Duodenal mucosa (tissue), 2 donors: ENCODE measurements around the gene SLC16A1.
"Not testable (repeated sequence)": the region's sequence is repeated elsewhere in the genome, so short reads cannot be mapped to it uniquely, and the experiment has no call there.

Source experiments
- H3K27ac ChIP-seq: one replicate; pipeline ENCODE4 v1.7.0; 2013; ENCODE audit warnings: low read depth, low read length
- H3K27me3 ChIP-seq, 2 donors: one replicate each; pipeline ENCODE4 v1.7.0; 2013; ENCODE audit warnings: low read length in 2 of 2, control low read depth in 1 of 2; ENCODE audit not compliant: insufficient read depth in 2 of 2, control insufficient read depth in 1 of 2
- H3K36me3 ChIP-seq, 2 donors: one replicate each; pipeline ENCODE4 v1.7.0; 2013; ENCODE audit warnings: low read length in 2 of 2, control low read depth in 1 of 2; ENCODE audit not compliant: insufficient read depth in 2 of 2, control insufficient read depth in 1 of 2
- H3K4me1 ChIP-seq, 2 donors: one replicate each; pipeline ENCODE4 v1.7.0; 2013; ENCODE audit warnings: low read length in 2 of 2, control low read depth in 1 of 2; ENCODE audit not compliant: insufficient read depth in 2 of 2, control insufficient read depth in 1 of 2
- H3K4me3 ChIP-seq, 2 donors: one replicate each; pipeline ENCODE4 v1.7.0; 2013; ENCODE audit warnings: low read length in 2 of 2, low read depth in 1 of 2
- H3K9ac ChIP-seq, 2 donors: one replicate each; pipeline ENCODE4 v1.7.0; 2013; ENCODE audit warnings: low read length in 2 of 2, low read depth in 1 of 2
- H3K9me3 ChIP-seq, 2 donors: one replicate each; pipeline ENCODE4 v1.7.0; 2013; ENCODE audit warnings: low read length in 2 of 2, control low read depth in 1 of 2; ENCODE audit not compliant: control insufficient read depth in 1 of 2

The SLC16A1 gene

DNA sequence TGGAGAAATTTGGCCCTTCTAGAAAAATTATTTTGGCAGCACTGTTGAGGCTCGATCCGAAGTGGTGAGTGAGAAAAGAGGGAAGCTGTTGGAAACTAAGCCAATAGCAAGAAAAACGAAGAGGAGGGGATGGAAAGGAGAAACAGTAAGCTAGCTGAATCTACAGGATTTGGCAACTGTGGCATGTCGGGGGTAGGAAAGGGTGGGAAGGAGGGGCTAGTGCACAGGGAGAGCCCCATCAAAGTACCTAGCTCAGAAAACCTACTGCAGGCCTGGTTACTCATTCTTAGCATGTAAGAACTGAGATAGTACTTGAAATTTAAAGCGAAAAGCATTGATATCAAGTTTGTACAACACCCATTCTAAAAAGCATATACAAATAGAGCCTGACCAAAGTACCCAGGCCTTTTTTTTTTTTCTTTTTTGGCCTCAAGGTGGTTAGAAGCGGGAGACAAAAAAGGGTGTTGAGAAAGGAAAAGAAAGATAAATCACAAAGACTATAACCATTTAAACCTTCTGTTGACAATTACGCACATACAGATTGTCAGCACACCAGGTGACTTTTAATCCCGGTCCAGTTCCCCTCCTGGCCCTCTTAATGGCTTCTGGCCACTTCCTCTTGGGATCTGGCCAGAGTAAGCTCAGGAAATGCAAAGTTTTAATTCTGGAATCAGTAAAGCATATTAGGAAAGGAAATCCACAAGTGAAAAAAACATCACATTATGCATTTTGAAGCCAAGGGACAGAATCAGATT, 50.4 kb downstream of the SLC16A1 start:
- Histone ChIP-seq H3K9ac (peak overlapping the region; percentile 19 to 39), H3K9me3 (no peaks in the 10 kb centered on the region), H3K27ac (peak overlapping the region; percentile 54)

DNA sequence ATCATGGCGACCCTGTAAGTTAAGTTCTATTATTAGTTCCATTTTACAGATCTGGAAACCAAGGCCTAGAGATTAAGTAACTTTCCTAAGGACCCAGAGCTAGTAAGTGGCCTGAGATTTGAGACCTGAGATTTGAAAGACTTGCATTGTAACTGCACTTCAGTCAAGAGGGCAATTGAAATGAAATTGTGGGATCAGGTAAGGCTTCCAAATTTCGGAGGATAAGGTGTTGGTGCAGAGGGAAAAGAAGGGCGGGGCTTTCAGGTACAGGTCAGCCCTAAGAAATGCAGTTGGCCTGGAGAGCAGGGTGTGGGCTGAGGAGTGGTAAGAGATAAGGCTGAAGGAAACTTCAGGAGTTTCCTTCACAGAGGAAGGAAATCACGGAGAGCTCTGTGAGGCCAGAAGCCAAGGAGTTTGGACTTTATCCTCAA, 51.1 kb downstream of the SLC16A1 start:
- peaks cover 31 to 36% of the 10 kb centered on the region in 2 donors for H3K4me1 ChIP-seq

More for the DNA sequence above, 50.4 kb downstream of the SLC16A1 start:
- Histone ChIP-seq H3K36me3 (no peaks in the 10 kb centered on the region), H3K4me3 (peak overlapping the region; percentile 36 to 53), H3K27me3 (no peaks in the 10 kb centered on the region), H3K4me1 (peaks cover 31 to 36% of the 10 kb centered on the region in 2 donors)

DNA sequence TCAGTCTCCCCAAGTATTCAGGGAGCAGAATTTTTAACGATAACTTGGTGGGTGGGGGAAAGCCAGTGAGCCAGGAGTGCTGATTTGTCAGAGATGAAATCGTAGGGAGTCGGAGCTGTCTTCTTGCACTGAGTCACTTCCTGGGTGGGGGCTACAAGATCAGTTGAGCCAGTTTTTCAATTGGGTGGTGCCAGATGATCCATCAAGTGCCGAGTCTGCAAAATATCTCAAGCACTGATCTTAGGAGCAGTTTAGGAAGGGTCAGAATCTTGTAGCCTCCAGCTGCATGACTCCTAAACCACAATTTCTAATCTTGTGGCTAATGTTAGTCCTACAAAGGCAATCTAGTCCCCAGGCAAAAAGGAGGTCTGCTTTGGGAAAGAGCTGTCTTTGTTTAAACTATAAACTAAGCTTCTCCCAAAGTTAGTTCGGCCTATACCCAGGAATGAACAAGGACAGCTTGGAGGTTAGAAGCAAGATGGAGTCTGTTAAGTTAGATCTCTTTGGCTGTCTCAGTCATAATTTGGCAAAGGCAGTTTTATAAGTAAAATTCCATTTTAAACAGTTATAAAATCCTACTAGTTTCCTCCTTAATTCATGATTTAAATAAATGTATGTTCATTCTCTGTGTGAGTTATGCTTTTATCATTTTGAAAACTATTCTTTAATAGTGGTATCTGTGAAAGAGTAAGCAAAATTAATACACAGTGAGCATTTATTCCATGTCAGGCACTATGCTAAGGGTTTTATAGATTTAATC, 51.7 kb downstream of the SLC16A1 start:
- Histone ChIP-seq H3K36me3 (no peaks in the 10 kb centered on the region), H3K27ac (no peak overlapping the region)

More for the DNA sequence above, 51.1 kb downstream of the SLC16A1 start:
- no peaks in the 10 kb centered on the region for H3K36me3 ChIP-seq
- H3K27ac ChIP-seq: no peak overlapping the region
- no peaks in the 10 kb centered on the region for H3K9me3 ChIP-seq
- H3K4me3 ChIP-seq: no peak overlapping the region
- H3K9ac ChIP-seq: no peak overlapping the region
- no peaks in the 10 kb centered on the region for H3K27me3 ChIP-seq

DNA sequence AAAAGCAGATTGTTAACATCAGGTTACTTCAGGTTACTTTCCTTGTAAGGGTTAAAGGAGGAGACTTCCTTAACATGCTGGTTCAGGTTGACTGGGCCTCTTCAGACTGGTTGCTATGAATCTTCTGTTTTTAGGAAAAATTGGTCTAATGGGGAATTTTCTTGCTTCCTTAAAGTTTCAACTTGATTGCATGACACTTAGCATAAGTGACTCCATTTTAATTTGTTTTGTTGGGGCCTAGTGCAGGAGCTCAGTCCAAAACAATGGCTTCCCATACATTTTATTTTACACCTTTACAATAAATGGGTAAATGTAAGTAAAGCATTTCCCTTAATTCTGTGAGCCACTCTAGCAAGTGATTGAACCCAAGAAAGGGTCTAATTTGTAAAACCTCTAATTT, 53.8 kb downstream of the SLC16A1 start:
- Histone ChIP-seq H3K9me3 (no peaks in the 10 kb centered on the region), H3K4me3 (no peak overlapping the region), H3K27me3 (no peaks in the 10 kb centered on the region)

More for the DNA sequence above, 51.7 kb downstream of the SLC16A1 start:
- no peaks in the 10 kb centered on the region for H3K27me3 ChIP-seq
- H3K4me1 ChIP-seq: peaks cover 31 to 36% of the 10 kb centered on the region in 2 donors
- no peaks in the 10 kb centered on the region for H3K9me3 ChIP-seq
- no peak overlapping the region for H3K4me3 ChIP-seq
- H3K9ac ChIP-seq: peak overlapping the region in 1 of 2 donors; percentile 1

DNA sequence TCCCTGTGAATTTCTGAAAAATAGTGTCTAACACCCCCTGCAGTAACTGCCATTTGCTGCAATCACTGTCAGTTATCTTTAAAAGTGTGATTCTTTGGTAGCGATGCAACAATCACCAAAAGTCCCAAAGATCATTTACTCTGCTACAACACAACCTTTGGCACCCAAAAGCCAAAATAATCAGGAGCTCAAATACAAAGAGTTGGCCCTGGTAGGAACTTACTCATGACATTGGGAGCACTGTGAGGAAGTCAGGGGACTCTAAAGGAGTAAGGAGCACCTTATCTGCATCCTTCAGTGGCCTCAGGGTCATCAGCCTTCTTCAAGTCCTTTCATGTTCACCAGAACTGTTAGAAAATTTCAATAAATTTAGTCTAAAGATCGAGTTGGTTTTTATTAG, 54.6 kb downstream of the SLC16A1 start:
- Histone ChIP-seq H3K27ac (no peak overlapping the region), H3K4me3 (no peak overlapping the region), H3K9ac (no peak overlapping the region), H3K9me3 (peaks cover 0 to under 1% of the 10 kb centered on the region in 2 donors), H3K27me3 (no peaks in the 10 kb centered on the region), H3K36me3 (no peaks in the 10 kb centered on the region), H3K4me1 (peaks cover 27 to 31% of the 10 kb centered on the region in 2 donors)

More for the DNA sequence above, 53.8 kb downstream of the SLC16A1 start:
- Histone ChIP-seq H3K27ac (no peak overlapping the region), H3K9ac (no peak overlapping the region), H3K36me3 (no peaks in the 10 kb centered on the region), H3K4me1 (peaks cover 31 to 36% of the 10 kb centered on the region in 2 donors)

DNA sequence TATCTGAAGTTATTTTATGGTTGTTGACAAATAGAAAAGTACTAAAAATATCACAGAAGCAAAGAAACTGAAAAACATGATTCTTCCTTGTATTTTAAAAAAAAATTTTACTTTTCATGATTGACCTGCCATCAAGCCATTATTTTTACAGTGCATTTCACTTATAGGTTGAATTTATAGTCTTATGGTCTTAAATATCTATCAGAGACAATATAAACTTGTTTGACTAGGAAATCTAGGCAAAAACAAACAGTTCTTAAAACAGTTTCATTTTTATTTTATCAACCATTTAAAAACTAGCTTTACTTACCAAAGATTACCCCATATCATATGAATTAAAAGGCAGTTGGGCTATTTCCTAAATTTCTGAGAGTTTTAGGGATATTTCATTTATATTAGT, 59.2 kb downstream of the SLC16A1 start:
- Histone ChIP-seq H3K9me3 (peaks cover 6 to 8% of the 10 kb centered on the region in 2 donors), H3K4me3 (no peak overlapping the region), H3K27me3 (no peaks in the 10 kb centered on the region), H3K27ac (no peak overlapping the region), H3K9ac (no peak overlapping the region), H3K4me1 (no peaks in the 10 kb centered on the region), H3K36me3 (no peaks in the 10 kb centered on the region)

DNA sequence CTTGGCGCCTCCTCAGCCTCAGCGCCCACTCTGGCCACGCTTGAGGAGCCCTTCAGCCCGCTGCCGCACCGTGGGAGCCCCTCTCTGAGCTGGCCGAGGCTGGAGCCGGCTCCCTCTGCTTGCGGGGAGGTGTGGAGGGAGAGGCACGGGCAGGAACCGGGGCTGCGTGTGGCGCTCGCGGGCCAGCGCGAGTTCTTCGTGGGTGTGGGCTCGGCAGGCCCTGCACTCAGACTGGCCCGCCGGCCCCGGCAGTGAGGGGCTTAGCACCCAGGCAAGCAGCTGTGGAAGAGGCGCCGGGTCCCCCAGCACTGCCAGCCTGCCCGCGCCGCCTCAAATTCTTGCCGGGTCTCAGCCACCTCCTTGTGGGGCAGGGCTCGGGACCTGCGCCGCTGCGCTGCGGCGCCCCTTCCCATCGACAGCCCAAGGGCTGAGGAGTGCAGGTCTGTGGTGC, 61.4 kb downstream of the SLC16A1 start:
- Histone ChIP-seq H3K36me3 (no peaks in the 10 kb centered on the region), H3K27me3 (no peaks in the 10 kb centered on the region), H3K4me3 (no peak overlapping the region), H3K27ac (no peak overlapping the region), H3K9me3 (peaks cover 6 to 8% of the 10 kb centered on the region in 2 donors), H3K9ac (no peak overlapping the region), H3K4me1 (no peaks in the 10 kb centered on the region)

DNA sequence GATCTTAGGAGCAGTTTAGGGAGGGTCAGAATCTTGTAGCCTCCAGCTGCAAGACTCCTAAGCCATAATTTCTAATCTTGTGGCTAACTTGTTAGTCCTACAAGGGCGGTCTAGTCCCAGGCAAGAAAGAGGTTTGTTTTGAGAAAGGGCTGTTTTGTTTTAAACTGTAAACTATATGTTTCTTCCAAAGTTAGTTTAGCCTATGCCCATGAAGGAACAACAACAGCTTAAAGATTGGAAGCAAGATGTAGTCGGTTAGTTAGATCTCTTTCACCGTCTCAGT, 62.0 kb downstream of the SLC16A1 start:
- Histone ChIP-seq H3K36me3 (no peaks in the 10 kb centered on the region), H3K4me1 (no peaks in the 10 kb centered on the region), H3K27me3 (no peaks in the 10 kb centered on the region), H3K27ac (no peak overlapping the region), H3K9ac (no peak overlapping the region), H3K4me3 (no peak overlapping the region), H3K9me3 (peaks cover 6 to 8% of the 10 kb centered on the region in 2 donors)

DNA sequence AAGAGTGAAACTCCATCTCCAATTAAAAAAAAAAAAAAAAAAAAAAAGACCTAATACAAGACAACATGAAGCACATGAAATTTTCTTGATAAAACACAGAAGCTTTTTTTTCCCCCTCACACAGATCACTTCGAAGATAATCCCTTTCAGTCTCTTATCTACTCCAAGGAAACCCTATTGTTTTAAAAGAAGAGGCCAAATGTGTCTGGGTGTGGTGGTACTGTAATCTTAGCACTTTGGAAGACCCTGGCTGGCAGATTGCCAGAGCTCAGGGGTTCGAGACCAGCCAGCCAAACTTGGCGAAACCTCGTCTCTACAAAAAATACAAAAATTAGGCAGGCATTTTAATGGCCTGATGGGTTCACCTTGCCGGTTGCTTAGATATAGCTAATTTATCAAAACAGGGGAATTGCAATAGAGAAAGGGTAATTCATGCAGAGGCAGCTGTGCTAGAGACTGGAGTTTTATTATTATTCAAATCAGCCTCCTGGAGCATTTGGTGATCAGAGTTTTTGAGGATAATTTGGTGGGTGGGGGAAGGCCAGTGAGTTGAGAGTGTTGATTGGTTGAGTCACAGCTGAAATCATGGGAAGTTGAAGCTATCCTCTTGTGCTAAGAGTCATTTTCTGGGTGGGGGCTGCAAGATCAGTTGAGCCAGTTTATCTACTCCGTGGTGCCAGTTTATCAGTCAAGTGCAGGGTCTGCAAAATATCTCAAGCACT, 62.5 kb downstream of the SLC16A1 start:
- H3K9me3 ChIP-seq: peaks cover 6 to 8% of the 10 kb centered on the region in 2 donors

DNA sequence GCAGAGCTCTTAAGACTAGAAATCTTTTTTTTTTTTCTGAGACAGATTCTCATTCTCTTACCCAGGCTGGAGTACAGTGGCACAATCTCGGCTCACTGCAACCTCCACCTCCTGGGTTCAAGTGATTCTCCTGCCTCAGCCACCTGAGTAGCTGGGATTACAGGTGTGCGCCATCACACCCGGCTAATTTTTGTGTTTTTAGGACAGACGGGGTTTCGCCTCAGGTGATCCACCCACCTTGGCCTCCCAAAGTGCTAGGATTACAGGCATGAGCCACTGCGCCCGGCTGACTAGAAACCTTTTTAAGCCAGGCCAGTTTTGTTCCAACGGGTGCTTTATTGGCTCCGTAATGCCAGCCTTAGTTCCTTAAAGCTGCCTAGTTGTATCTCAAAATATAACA, 66.1 kb downstream of the SLC16A1 start:
- not testable (repeated sequence) for H3K27me3 ChIP-seq, H3K36me3 ChIP-seq, H3K9ac ChIP-seq, H3K27ac ChIP-seq, H3K4me3 ChIP-seq, H3K9me3 ChIP-seq
- peaks cover 14 to 24% of the 10 kb centered on the region in 2 donors for H3K4me1 ChIP-seq

More for the DNA sequence above, 62.5 kb downstream of the SLC16A1 start:
- Histone ChIP-seq H3K4me3 (no peak overlapping the region), H3K4me1 (peaks cover 2 to 4% of the 10 kb centered on the region in 2 donors), H3K9ac (no peak overlapping the region), H3K36me3 (no peaks in the 10 kb centered on the region), H3K27me3 (no peaks in the 10 kb centered on the region), H3K27ac (no peak overlapping the region)
